Ascending aorta (tissue), 2 donors: ENCODE results near the gene PTPRB. TPM values are rescaled to one million over a fixed set of nuclear protein-coding genes. Genes with fewer than 3 reads are reported as not detected.

Source experiments
- DNase-seq, 2 donors: peaks; one replicate each; pipeline ENCODE4 v3.0.0-alpha.2; 2019; ENCODE audit warnings: low spot score in 2 of 2
- H3K27ac ChIP-seq, 2 donors: fragments of 200-600 bp; sonication (generic); one replicate each; pipeline ENCODE4 v1.5.1; 2016 to 2017; ENCODE audit warnings: mild to moderate bottlenecking in 1 of 2
- H3K27me3 ChIP-seq: fragments of 200-600 bp; sonication (generic); one replicate; pipeline ENCODE4 v1.5.1; 2017
- H3K36me3 ChIP-seq, 2 donors: fragments of 200-600 bp; sonication (generic); one replicate each; pipeline ENCODE4 v1.5.1; 2016
- H3K4me1 ChIP-seq, 2 donors: fragments of 200-600 bp; sonication (generic); one replicate each; pipeline ENCODE4 v1.5.1; 2016 to 2017; ENCODE audit warnings: mild to moderate bottlenecking in 1 of 2
- H3K4me3 ChIP-seq, 2 donors: fragments of 200-600 bp; sonication (generic); one replicate each; pipeline ENCODE4 v1.5.1; 2016 to 2017; ENCODE audit warnings: mild to moderate bottlenecking in 1 of 2
- H3K9me3 ChIP-seq, 2 donors: fragments of 200-600 bp; sonication (generic); one replicate each; pipeline ENCODE4 v1.5.1; 2016
- CTCF ChIP-seq, 3 experiments: fragments of 200-600 bp in 2 of 3; fragments of 450-650 bp in 1 of 3; sonication (generic) in 2 of 3; IDR thresholded peaks; one replicate each; pipeline ENCODE4 v1.5.1; 2016 to 2019; ENCODE audit warnings: antibody characterized with exemption in 3 of 3, mild to moderate bottlenecking in 1 of 3, moderate library complexity in 1 of 3
- intact Hi-C: fragments of 100-400 bp; cut with DNase I; formaldehyde crosslinking; loops from one replicate; pipeline ENCODE4 v1.15.1; 2023
- total RNA-seq: library from RNA; depleted of rRNA; stranded (reverse); fragments of >200 nt; gene quantifications from one replicate; pipeline ENCODE4 v1.1.0, GENCODE V29; 2016

Gene PTPRB
- total RNA-seq, 1 donor from 2014 or later, result 49.5 TPM

- Histone ChIP-seq H3K36me3 (no peaks in the 10 kb centered on the region), H3K9me3 (no peaks in the 10 kb centered on the region), H3K4me1 (no peaks in the 10 kb centered on the region), H3K27ac (no peak overlapping the region), H3K4me3 (no peak overlapping the region), H3K27me3 (no peaks in the 10 kb centered on the region)
- TF ChIP-seq CTCF (IDR thresholded peaks at IDR 0.05), result no peak
- intact Hi-C loops, result no loop called here
- no peak for DNase-seq
Measured at GRCh38 chr12:70670948-70671347, 33.7 kb upstream of the PTPRB start.

DNA sequence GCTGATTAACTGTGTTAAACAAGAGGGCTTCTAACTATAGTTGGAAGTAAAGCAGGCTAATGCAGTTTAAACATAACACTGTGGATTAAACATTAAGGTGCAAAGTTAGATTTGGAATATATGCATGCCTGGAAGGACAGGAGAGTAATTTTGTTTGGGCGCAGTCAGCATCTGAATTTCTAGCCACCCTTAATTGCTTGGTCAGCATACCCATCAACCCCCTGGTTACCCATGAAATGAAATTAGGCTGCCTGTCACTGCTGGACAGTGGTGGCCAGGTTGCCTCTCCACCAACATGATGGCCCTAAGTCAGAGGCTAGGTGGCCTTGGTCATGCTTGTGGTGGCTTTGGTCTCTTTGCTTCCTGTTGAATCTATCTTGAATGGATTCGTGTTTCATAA lies 30.0 kb upstream of the PTPRB start:
- no peaks in the 10 kb centered on the region for H3K9me3 ChIP-seq
- intact Hi-C loops, result no loop called here
- no peaks in the 10 kb centered on the region for H3K4me1 ChIP-seq
- no peak for DNase-seq
- H3K27me3 ChIP-seq, result no peaks in the 10 kb centered on the region
- no peak overlapping the region for H3K4me3 ChIP-seq
- TF ChIP-seq CTCF (IDR thresholded peaks at IDR 0.05), result no peak
- no peak overlapping the region for H3K27ac ChIP-seq
- H3K36me3 ChIP-seq, result no peaks in the 10 kb centered on the region

GRCh38 chr12:70666364-70666763 lies 29.1 kb upstream of the PTPRB start:
- no peak for TF ChIP-seq CTCF (IDR thresholded peaks at IDR 0.05)
- intact Hi-C loops, result no loop called here
- Histone ChIP-seq H3K27ac (no peak overlapping the region), H3K27me3 (no peaks in the 10 kb centered on the region), H3K4me1 (no peaks in the 10 kb centered on the region), H3K4me3 (no peak overlapping the region), H3K36me3 (no peaks in the 10 kb centered on the region), H3K9me3 (no peaks in the 10 kb centered on the region)
- no peak for DNase-seq

DNA sequence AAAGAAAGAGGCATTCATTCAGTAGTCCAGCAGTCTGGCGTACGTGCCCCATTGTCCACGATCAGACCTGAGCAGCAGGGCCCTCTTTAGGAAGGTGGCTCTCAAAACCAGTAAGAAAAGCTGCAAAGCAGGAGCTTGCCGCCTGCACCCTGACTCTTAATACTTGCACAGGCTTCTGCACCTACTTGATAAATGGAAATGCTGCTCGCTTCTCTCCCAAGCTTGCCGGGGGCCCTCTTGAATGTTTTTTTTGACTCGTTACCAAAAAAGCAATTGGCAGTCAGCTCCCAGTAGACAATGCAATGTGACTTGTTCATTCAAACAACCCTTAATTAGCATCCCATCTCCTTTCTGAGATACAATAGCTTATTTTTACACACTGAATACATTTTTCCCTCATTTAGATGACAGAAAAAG lies 27.2 kb upstream of the PTPRB start:
- intact Hi-C loops, result no loop called here
- H3K9me3 ChIP-seq, result no peaks in the 10 kb centered on the region
- TF ChIP-seq CTCF (IDR thresholded peaks at IDR 0.05), result no peak
- H3K27ac ChIP-seq, result no peak overlapping the region
- H3K27me3 ChIP-seq, result no peaks in the 10 kb centered on the region
- H3K4me1 ChIP-seq, result peaks cover 0 to 2% of the 10 kb centered on the region in 2 donors
- H3K36me3 ChIP-seq, result no peaks in the 10 kb centered on the region
- no peak overlapping the region for H3K4me3 ChIP-seq
- DNase-seq, result no peak

DNA sequence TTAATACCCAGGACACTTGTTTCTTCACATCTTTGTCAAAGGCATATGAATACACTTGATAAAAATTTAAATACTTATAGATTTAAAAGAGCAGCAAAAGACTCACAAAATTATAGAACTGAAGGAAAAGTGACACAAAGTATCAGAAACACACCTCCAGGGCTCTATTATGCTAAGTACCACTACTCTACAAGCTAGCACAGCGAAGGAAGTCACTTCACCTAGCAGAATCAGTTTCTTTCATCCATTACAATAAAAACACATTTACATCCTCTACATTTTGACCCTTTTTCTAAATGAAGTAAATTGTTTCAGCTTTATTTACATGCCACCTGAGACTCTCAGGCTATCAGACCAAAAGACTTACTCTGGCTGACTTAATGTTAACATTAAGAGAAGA lies 26.6 kb upstream of the PTPRB start:
- Histone ChIP-seq H3K9me3 (no peaks in the 10 kb centered on the region), H3K4me3 (no peak overlapping the region), H3K27ac (no peak overlapping the region), H3K36me3 (no peaks in the 10 kb centered on the region), H3K27me3 (no peaks in the 10 kb centered on the region), H3K4me1 (peaks cover 0 to 2% of the 10 kb centered on the region in 2 donors)
- DNase-seq, result no peak
- intact Hi-C loops, result no loop called here
- TF ChIP-seq CTCF (IDR thresholded peaks at IDR 0.05), result no peak

GRCh38 chr12:70661466-70662161 lies 24.4 kb upstream of the PTPRB start:
- Histone ChIP-seq H3K4me3 (no peak overlapping the region), H3K4me1 (peaks cover 0 to 2% of the 10 kb centered on the region in 2 donors), H3K9me3 (no peaks in the 10 kb centered on the region), H3K36me3 (no peaks in the 10 kb centered on the region), H3K27me3 (no peaks in the 10 kb centered on the region), H3K27ac (no peak overlapping the region)
- no peak for TF ChIP-seq CTCF (IDR thresholded peaks at IDR 0.05)
- DNase-seq, result no peak
- intact Hi-C loops, result no loop called here
